HT-29 (cell line): ENCODE measurements around the gene CACNB1. TPM values are rescaled to one million over a fixed set of nuclear protein-coding genes. Genes with fewer than 3 reads are reported as not detected.
"Not testable (repeated sequence)": the region's sequence is repeated elsewhere in the genome, so short reads cannot be mapped to it uniquely, and the experiment has no call there.

ENCODE experiments used
- DNase-seq: peaks from one replicate; pipeline ENCODE4 v3.0.0-alpha.2; 2015; ENCODE audit warnings: low spot score
- total RNA-seq: library from RNA; depleted of rRNA; stranded (reverse); fragments of >200 nt; shearing (Covaris generic); gene quantifications from 2 replicates; pipeline ENCODE4 v1.2.3, GENCODE V29; 2014

Gene CACNB1
- total RNA-seq, 1 experiment from 2014 or later: 6.5 TPM

DNA sequence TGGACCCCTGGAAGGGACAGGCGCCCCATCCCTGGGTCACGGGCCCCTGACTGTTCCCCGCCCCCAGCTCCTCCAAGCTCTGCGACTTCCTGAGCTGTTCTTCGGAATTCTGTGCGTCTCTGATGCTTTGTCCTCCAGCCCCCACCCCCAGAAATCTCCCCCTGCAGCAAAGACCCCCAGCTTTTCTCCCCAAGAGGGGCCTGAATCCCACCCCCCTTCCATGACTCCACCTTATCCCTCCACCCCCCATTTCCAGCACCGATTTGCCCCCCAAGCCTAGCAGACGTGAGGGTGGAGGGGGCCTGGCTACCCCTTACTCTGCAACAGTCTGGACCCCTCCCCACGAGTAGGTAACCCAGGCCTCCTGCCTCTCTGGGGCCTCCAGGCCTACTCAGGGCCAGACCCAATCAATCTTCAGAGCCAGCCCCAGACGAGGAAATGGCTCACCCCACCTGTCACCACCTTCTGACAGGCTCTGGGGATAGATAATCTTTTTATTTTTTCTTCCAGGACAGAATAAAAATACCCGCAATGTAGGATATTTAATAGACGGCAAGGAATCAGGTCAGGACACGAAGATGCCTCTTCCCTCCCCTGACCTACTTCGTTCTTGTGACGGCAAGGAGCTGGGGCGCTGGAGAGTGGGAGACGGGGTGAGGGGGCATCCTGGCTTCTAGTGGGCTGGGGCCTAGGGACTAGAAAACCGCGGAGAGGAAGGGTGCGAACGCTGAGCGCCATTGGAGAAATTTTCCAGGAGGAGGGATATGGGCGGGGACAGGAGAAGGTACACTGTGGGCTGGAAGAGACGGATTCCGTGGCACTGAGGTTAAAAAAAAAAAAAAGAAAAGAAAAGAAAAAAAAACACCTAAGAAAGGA is 45.3 kb downstream of the CACNB1 start:
- no peak for DNase-seq

DNA sequence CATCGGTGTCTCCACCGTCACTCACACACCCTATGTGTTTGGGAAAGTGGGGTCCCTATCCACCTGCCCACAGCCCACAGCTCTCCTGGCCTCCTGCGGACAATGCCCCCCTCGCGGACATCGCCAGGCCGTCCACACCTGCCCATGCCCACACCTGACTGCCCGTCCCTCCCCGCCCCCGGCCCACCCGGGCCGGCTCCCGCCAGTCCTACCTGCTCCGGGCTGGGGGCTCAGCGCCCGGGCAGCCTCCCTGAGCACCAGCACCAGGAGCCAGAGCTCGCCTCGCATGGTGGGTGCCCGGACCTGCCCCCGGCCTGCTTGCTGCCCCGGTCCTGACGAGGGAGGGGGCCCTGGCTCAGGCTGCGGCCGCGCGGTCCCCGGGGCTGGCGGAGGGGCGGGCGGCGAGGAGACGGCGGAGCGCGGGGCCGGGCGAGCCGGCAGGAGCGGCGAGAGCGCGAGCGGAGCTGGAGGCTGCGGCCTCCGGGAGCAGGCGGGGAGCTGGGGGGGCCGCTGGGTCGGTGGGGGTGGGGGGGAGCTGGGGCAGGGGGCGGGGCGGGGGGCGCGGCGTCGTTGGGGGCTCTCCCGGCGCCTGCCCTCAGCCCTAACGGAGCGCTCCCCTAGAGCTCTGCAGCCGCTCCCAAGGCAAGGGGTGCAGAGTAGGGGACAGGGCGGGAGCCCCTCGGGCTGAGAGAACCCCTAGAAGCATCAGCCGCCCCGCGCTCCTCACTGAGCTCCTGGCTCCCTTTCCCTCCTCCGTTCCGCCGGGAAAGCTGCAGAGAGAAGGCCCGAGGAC is 46.1 kb downstream of the CACNB1 start, which contains the start of gene PLXDC1:
TSS of gene PLXDC1 (minus strand) at position 488 of the 793 bp plus-strand sequence. CDS start at position 288, 200 bp downstream.
- no peak for DNase-seq

DNA sequence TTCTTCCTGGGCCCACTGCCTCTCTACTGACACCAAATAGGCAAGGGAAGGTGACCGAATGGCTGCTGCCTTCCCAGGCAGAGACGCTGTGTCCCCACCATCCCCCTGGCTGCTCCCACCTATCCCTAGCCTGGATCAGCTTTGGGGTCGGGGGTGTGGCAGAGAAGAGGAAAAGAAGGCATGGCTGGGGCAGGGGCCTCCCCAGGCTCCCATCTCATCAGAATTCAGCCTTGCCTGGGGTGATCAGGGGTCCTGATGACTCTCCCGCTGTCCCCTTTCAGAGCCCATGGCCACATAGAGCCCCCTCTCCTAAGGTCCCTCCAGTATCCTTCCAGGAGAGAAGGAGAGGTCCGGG is 46.7 kb downstream of the CACNB1 start:
- DNase-seq: no peak

DNA sequence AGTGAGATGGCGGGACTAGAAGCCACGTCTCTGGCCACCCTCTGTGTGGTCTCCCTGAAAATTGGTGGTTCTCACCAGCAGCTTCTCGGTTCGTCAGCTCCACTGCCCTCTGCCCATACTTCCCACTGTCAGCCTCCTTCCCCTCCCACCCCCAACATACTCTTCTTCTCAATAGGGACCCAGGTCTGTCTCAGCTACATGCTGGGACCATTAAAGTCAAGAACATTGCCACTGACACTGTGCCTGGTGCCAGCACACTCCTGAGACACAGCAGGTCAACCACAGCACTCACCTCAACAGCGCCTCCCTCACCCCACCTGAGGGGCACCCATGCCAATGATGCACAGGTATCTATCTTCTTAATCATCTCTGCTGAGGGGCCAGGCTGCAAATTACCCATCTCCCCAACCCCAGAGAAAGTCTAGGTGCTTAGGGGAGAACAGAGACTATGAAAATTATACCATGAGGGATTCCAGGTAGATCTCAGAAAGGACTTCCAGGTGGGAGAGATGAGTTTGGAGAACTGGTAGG is 47.3 kb downstream of the CACNB1 start:
- DNase-seq: no peak

DNA sequence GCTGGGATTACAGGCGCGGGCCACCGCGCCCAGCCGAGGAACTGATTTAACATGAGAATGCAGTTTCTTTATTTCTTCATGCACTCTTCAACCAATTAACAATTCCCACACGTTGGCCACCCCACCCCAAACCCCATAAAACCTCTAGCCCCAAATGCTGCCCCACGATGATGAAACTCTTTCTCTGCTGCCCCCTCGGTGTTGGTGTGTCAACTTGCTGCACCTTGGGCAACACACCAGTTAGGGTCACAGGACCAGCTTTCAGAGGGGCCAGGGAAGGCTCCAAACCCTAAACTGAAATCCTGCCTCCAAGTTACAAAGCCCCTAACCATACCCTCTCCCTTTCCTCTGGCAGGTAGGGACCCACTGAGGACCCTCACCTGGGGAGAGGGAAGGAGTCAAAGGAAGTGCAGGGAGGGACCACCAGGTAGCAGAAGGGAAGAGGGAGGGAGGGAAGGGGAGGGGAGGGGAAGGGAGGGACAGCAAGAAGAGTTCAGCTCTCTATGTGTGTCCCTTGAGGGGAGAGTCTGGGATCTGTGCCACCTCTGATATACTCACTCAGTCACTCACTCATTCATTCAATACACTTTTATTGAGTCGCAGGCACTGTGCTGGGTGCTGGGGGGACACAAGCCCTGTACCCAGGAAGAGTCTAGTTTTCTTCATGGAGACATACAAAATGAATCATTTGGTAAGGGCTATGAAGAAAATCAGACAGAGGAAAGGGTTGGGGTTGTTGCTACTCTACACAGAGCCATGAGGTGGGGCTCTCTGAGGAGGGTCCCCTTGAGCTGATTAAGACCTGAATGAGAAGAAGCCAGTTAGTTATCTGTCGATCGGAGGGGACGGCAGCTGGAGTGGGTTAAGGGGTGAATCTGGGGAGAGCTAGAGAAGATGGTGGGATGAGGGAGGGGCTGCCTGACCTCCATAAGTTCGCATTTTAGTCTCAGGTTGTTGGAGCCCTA is 50.0 kb downstream of the CACNB1 start:
- no peak for DNase-seq

DNA sequence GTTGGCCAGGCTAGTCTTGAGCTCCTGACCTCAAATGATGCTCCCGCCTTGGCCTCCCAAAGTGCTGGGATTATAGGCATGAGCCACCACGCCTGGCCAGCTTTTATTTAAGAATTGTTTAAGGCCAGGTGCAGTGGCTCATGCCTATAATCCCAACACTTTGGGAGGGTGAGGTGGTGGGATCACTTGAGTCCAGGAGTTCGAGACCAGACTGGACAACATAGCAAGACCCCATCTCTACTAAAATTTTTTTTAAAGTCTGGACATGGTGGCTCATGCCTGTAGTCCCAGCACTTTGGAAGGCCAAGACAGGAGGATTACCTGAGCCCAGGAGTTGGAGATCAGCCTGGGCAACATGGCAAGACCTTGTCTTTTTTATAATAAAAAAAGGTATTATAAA is 51.2 kb downstream of the CACNB1 start:
- DNase-seq: no peak

DNA sequence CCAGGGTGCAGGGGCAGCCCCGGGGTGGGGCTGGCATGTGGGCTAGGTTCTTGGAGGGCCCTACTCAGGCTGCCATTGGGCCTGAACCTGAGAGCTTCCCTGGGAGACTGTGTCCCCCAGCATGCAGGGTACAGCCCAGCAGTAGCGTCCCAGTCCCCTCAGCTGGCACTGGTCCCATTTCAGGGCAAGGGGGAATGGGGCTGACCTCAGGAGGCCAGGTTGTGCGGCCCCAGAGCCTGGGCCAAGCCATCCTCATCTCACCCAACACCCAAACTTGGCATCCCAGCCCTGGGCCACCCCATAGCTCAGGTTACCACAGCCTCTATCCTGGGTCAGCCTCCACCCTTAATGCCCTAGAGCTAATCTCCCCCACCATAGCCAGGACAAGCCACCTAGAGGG is 52.3 kb downstream of the CACNB1 start:
- no peak for DNase-seq

DNA sequence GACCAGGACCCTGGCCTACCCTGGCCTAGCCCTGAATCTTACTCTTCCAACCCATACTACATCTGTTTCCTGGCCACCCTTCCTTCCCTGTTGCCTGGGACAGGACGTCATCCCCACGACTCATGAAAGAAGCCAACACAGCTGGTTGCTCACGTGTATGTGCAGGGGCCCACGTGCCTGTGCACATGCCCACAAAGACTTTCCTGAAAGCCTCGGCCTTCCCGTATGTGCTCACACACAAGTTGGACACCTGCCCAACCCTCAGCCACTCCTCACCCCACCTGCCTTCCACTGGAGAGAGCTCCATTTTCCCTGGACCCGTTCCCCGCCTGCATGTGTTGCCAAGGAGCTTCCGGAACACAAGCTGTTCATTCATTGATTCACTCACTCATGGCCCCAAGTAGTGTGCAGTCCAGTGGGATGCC is 53.0 kb downstream of the CACNB1 start:
- DNase-seq: peak; percentile 22

DNA sequence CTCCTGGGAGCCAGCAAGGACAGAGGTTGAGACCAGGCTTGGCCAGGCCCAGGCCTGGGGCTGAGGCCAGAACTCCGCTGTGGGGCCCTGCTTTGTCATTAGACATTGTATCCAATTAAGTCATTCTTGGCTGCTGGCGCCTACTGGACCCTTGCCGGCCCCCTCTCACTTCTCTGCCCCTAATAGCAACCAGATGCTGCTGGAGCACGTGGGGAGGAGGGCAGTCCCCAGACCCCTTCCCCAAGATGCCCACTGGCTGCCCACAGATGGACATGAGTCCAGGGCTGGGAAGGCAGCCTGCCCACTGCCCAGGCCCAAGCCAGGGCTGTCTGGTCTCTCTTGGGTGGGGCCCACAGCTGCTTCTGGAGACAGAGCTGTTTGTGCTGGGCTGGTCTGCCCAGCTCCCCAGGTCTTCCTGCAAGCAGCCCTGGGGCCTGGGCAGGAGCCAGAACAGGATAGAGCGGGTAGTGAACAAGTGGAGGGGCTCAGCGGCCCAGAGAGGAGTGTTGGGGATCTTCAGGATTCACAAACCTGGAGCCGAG is 53.8 kb downstream of the CACNB1 start:
- no peak for DNase-seq

DNA sequence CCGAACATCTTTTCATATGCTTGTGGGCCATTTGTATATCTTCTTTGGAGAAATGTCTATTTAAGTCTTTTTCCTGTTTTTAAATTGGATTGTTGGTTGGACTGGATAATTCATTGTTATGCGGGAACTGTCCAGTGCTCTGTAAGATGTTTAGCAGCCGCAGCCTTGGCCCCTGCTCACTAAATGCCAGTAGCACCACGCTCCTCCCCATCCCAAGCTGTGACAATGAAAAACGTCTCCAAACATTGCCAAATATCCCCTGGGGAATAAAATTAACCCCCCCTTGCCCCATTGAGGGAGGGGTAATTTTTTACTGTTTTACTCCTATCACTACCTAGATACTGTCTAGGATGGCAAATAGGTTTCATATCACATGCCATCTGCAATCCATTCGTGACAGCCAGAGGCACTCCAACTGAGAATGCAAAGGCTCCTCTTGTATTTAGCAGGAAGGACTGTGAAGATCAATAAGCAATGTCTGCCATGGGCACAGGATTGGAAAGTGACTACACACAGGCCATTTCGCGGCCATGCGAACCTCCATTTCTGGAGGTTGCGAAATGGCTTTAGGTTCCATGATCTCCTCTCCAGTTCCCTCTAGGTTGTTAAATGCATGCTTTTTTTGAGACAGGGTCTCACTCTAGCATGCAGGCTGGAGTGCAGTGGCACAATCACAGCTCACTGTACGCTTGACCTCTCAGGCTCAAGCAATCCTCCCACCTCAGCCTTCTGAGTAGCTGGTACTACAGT is 55.4 kb downstream of the CACNB1 start:
- no peak for DNase-seq

DNA sequence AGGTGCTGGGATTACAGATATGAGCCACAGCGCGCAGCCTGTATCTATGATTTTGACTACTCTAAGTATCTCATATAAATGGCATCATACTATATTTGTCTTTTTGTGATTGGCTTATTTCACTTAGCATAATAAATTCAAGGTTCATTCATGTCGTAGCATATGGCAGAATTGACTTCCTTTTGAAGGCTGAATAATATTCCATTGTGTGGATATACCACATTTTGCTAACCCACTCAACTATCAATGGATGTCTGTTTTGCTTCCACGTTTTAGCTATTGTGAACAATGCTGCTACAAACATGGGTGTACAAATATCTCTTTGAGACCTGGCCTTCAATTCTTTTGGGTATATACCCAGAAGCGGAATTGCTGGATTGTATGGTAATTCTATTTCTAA is 56.2 kb downstream of the CACNB1 start:
- no peak for DNase-seq

DNA sequence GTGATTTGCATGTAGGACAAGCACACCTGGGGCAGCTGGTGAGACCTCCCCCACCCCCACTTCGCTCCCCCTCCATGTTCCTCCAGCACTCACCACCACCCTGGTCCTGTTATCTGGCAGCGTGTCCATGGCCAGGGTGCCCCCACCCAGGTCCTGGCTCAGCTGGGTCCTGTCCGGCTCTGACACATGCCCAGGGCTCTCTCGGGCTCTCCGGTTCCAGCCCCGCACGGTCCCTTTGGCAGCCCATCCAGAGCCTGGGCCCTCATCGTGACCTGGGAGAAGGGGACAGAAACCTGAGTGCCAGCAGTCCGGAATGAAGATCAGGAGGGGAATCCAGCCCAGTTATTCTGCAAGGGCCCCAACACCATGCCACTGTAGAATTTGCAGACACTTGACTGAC is 57.9 kb downstream of the CACNB1 start:
- no peak for DNase-seq

DNA sequence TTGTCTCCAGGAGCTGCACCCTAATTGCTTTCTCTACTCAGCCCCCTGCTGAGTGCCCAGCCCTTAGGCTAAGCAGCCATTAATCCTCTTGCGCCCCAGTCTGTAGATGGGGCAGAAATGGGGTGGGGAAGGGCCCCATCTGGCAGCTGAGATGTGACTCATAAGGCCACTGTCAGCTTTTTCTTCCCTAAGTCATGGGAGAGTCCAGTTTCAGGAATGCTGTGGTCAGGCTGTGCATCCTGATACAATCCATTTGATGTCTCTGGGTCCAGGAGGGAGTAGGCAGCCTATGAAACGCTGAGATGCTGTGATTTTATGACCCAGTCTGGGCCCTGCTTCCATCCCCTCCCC is 58.3 kb downstream of the CACNB1 start:
- peak; percentile 31 for DNase-seq

DNA sequence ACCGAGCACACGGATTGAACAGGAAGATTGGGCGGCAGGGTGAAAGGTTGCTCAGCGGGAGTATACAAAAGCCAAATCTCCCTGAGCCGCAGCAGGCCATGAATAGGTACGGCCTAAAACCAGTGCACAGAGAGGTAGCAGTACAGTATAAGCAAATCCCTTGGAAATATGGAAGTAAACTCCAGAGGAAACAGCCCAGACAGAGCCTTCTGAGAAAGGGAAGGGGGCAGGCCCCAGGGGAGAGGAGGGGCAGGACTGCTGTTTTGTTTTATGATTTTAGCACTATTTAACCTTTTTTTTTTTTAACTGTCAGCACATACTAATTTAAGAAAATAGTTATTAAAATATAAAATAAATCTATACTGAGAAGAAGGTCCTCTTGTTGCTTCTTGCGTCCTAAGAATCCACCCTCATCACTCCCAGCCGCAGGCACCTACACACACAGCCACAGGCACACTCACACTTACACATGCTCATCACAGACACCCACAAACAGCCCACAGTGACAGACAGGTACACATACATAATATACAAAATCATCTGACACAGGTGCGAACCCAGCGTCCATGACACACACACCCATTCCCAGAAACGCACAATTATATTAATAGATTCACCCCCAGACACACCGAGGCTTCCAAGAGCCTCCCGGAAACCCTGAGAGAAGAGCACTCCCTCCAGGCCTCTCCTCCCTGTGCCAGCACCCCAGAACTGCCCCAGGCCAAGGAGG is 58.9 kb downstream of the CACNB1 start:
- no peak for DNase-seq

DNA sequence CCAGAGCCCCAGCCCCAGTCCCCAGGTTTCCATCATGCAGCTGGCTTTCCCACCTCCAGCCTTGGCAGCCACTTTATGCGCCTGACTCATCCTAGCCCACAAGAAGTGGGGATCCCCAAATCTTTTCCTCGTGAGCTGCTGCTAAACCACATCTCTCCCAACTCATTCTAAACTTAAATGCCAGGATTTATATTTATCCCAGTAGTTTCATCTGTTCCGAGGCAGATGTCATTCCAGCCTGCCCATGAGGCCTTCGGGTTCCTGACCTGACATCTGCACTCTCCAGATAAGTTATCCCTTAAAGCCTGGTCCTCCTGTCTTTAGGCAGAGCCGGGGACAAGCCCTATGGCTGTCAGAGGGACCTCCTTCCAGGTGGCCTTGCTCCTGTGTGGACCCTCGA is 62.6 kb downstream of the CACNB1 start:
- DNase-seq: no peak

DNA sequence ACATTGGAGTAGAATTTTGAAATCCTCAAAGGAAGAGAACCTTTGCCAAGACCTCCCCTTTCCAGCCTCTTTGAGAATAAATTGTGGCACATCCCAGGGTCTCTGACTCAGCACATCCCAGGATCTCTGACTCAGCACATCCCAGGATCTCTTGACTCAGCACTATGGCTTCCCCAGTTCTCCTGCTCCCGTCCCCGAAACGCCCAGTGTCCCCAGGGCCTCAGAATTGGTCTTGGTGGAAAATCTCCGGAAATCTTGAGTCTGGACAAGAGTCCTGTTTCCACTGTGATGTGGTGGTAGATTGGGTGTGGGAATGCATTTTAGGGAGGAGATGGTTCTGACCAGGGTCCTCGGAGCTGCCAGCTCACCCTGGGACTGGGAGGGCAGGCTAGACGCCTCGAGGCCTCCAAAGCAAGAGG is 65.3 kb downstream of the CACNB1 start:
- no peak for DNase-seq

DNA sequence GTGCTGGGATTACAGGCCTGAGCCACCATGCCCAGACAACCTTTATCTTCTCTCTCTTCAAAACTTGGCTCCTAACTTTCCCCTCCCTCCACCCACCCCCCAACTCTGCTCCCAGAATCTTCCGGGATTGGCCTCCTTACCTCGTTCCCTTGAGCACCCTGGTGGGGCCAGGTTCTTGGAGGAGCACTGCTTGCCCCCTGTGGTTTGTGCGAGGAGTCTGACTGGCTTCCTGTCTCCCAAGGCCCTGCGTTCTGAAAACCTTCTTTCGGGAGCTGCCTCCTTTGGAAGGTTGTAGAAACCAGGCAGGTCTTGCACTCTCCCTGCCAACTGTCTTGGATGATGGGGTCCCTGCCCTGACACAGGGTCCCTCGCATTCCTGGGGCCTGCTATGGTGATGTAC is 65.9 kb downstream of the CACNB1 start:
- no peak for DNase-seq

DNA sequence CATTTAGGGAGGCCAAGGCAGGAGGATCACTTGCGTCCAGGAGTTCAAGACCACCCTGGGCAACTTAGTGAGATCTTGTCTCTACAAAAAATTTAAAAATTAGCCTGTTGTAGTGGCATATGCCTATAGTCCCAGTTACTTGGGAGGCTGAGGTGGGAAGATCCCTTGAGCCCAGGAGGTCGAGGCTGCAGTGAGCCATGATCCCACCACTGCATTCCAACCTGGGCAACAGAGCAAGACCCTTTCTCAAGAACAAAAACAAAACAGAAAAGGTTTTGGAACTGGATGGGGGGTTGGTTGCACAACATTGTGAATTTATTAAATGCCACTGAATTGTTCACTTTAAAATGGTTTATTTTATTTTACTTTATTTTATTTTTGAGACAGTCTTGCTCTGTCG is 67.3 kb downstream of the CACNB1 start:
- DNase-seq: no peak

DNA sequence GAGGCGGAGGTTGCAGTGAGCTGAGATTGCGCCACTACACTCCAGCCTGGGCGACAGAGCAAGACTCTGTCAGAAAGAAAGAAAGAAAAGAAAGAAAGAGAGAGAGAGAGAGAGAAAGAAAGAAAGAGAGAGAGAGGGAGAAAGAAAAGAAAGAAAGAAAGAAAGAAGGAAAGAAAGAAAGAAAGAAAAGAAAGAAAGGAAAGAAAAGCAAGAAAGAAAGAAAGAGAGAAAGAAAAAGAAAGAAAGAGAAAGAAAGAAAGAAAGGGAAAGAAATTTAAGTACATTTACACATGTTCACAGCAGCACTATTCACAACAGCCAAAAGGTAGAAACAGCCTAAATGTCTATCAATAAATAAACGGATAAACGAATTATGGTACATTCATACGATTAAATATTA is 67.9 kb downstream of the CACNB1 start:
- not testable (repeated sequence) for DNase-seq

DNA sequence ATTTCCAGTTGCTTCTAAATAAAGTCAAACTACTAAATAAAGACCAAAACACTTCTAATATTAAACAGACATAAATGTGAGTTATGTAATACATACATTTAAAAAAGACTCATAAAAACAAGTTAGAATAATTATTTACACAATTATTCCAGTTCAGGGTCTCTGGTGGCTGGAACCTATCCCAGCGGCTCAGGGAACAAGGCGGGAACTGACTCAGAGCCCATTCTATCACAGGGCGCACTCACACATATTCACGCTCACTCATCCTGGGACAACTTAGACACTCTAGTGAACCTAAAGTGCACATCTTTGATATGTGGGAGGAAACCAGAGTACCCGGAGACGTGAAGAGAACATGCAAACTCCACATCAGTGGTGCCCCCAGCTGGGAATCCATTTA is 71.0 kb downstream of the CACNB1 start:
- no peak for DNase-seq
